Thoracic aorta (tissue), 2 donors: ENCODE results near the gene LRP4. TPM values are rescaled to one million over a fixed set of nuclear protein-coding genes. Genes with fewer than 3 reads are reported as not detected.
"Not testable (repeated sequence)": the region's sequence is repeated elsewhere in the genome, so short reads cannot be mapped to it uniquely, and the experiment has no call there.

Source experiments
- ATAC-seq: fragments of 150-250 bp; one replicate; pipeline ENCODE4 v1.8.0; 2017; ENCODE audit warnings: low read depth; ENCODE audit not compliant: insufficient number of reproducible peaks, low FRiP score
- DNase-seq: peaks from one replicate; pipeline ENCODE4 v3.0.0-alpha.2; 2020; ENCODE audit warnings: low spot score
- H3K27ac ChIP-seq, 2 donors: fragments of 200-600 bp; sonication (generic); 1 replicate in 1 of 2; 2 replicates in 1 of 2; pipeline ENCODE4 v1.5.1; 2016; ENCODE audit warnings: mild to moderate bottlenecking in 2 of 2, moderate library complexity in 2 of 2
- H3K27me3 ChIP-seq: fragments of 200-600 bp; sonication (generic); replicated peaks from 2 replicates; pipeline ENCODE4 v1.6.0; 2016; ENCODE audit warnings: mild to moderate bottlenecking; ENCODE audit not compliant: insufficient read depth
- H3K36me3 ChIP-seq: fragments of 200-600 bp; sonication (generic); one replicate; pipeline ENCODE4 v1.5.1; 2016
- H3K4me1 ChIP-seq, 2 donors: fragments of 200-600 bp; sonication (generic); 1 replicate in 1 of 2; 2 replicates in 1 of 2; pipeline versions ENCODE4 v1.5.1 to v1.6.0; 2016; ENCODE audit warnings: low read depth in 2 of 2, mild to moderate bottlenecking in 1 of 2; ENCODE audit not compliant: control insufficient read depth in 1 of 2
- H3K4me3 ChIP-seq: fragments of 200-600 bp; sonication (generic); 2 replicates; pipeline ENCODE4 v1.5.1; 2016; ENCODE audit warnings: mild to moderate bottlenecking
- H3K9me3 ChIP-seq: fragments of 200-600 bp; sonication (generic); 2 replicates; pipeline ENCODE4 v1.5.1; 2016
- CTCF ChIP-seq: fragments of 200-600 bp; sonication (generic); IDR thresholded peaks from one replicate; pipeline ENCODE4 v1.5.1; 2019; ENCODE audit warnings: antibody characterized with exemption
- total RNA-seq, 2 donors: library from RNA; depleted of rRNA; stranded (reverse); fragments of >200 nt; gene quantifications; one replicate each; pipeline versions ENCODE4 v1.1.0 to v1.2.3, GENCODE V29; 2016

Gene LRP4, protein sequence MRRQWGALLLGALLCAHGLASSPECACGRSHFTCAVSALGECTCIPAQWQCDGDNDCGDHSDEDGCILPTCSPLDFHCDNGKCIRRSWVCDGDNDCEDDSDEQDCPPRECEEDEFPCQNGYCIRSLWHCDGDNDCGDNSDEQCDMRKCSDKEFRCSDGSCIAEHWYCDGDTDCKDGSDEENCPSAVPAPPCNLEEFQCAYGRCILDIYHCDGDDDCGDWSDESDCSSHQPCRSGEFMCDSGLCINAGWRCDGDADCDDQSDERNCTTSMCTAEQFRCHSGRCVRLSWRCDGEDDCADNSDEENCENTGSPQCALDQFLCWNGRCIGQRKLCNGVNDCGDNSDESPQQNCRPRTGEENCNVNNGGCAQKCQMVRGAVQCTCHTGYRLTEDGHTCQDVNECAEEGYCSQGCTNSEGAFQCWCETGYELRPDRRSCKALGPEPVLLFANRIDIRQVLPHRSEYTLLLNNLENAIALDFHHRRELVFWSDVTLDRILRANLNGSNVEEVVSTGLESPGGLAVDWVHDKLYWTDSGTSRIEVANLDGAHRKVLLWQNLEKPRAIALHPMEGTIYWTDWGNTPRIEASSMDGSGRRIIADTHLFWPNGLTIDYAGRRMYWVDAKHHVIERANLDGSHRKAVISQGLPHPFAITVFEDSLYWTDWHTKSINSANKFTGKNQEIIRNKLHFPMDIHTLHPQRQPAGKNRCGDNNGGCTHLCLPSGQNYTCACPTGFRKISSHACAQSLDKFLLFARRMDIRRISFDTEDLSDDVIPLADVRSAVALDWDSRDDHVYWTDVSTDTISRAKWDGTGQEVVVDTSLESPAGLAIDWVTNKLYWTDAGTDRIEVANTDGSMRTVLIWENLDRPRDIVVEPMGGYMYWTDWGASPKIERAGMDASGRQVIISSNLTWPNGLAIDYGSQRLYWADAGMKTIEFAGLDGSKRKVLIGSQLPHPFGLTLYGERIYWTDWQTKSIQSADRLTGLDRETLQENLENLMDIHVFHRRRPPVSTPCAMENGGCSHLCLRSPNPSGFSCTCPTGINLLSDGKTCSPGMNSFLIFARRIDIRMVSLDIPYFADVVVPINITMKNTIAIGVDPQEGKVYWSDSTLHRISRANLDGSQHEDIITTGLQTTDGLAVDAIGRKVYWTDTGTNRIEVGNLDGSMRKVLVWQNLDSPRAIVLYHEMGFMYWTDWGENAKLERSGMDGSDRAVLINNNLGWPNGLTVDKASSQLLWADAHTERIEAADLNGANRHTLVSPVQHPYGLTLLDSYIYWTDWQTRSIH (N-terminal part only)
- 10 to 100 TPM in 1 of 2 donors, 1 to 10 TPM in 1; 8.4 to 21.2 TPM for total RNA-seq

- H3K4me3 ChIP-seq = peak within 1 kb of the TSS; percentile 72
- no peaks in the 10 kb centered on the region for H3K9me3 ChIP-seq
- H3K27me3 ChIP-seq = no peaks in the 10 kb centered on the region
- DNase-seq (no peak), ATAC-seq (no peak)
- no peak for TF ChIP-seq CTCF
- H3K36me3 ChIP-seq = no peaks in the 10 kb centered on the region
- peaks cover 0 to 54% of the 10 kb centered on the region in 2 donors for H3K4me1 ChIP-seq
- no peak within 1 kb of the TSS for H3K27ac ChIP-seq
Measured at GRCh38 chr11:46918083-46918787, at the start of gene LRP4. Gene LRP4, minus strand, starts transcription at chr11:46918550. Its CDS starts 171 bp downstream, at chr11:46918379.

DNA sequence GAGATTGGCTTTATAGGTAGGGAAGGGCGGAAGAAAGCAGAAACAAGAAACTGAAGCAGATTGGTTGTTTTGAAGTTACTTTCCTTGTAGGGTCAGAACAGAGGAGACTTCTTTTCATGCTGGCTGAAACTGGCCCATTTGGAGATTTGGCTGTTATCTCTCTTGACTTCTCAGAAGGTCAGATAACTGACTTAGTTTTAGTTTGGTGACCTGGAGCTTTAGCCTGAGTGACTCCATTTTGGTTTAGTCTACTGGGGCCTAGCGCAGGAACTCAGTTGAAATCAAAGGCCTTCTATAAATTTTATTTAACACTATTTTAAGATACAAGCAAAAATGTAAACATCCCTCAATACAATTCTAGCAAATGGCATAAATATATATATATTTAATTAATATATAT, 49.6 kb upstream of the LRP4 start:
- ATAC-seq (no peak), DNase-seq (no peak)
- no peaks in the 10 kb centered on the region for H3K27me3 ChIP-seq
- no peak overlapping the region for H3K27ac ChIP-seq
- H3K4me3 ChIP-seq = no peak overlapping the region
- no peak for TF ChIP-seq CTCF
- H3K36me3 ChIP-seq = no peaks in the 10 kb centered on the region
- H3K9me3 ChIP-seq = no peaks in the 10 kb centered on the region
- no peaks in the 10 kb centered on the region for H3K4me1 ChIP-seq

- ATAC-seq (no peak), DNase-seq (no peak)
- H3K36me3 ChIP-seq = no peaks in the 10 kb centered on the region
- TF ChIP-seq CTCF = no peak
- no peak overlapping the region for H3K27ac ChIP-seq
- no peaks in the 10 kb centered on the region for H3K27me3 ChIP-seq
- no peaks in the 10 kb centered on the region for H3K4me1 ChIP-seq
- H3K4me3 ChIP-seq = no peak overlapping the region
- H3K9me3 ChIP-seq = no peaks in the 10 kb centered on the region
Measured at GRCh38 chr11:46966773-46967172, 48.4 kb upstream of the LRP4 start.

- no peaks in the 10 kb centered on the region for H3K4me1 ChIP-seq
- H3K4me3 ChIP-seq = no peak overlapping the region
- ATAC-seq (no peak), DNase-seq (no peak)
- no peak for TF ChIP-seq CTCF
- H3K36me3 ChIP-seq = no peaks in the 10 kb centered on the region
- H3K27ac ChIP-seq = no peak overlapping the region
- H3K9me3 ChIP-seq = no peaks in the 10 kb centered on the region
- H3K27me3 ChIP-seq = no peaks in the 10 kb centered on the region
Measured at GRCh38 chr11:46963844-46964243, 45.5 kb upstream of the LRP4 start.

GRCh38 chr11:46961886-46962285, 43.5 kb upstream of the LRP4 start:
- H3K4me3 ChIP-seq, ATAC-seq, H3K27me3 ChIP-seq, H3K36me3 ChIP-seq, DNase-seq, H3K4me1 ChIP-seq, H3K27ac ChIP-seq, H3K9me3 ChIP-seq: not testable (repeated sequence)
